Germinal center (tissue), 1 donor: ENCODE measurements around the gene SLC35F4.

ENCODE experiments used
- DNase-seq: peaks from one replicate; pipeline ENCODE4 v3.0.0; 2012; ENCODE audit warnings: mixed read lengths, low spot score

Gene SLC35F4

DNA sequence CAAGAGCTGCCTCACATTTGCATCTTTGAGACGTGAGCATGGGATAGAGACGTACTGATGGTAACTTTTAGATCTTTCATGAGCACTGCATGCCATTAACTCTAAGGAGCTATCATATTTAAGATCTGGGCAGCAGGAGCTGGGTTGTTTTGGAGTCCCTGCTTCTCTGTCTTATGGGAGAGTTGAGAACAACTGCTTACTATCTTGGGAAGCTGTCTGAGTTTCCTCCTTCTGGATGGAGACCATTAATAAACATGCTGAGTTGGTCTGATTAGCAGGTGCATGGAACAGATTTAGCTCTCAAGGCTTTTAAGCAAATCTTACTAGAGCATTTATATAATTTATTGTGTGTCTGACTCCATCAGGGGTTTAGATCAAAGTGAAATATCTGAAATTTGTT lies 252.9 kb downstream of the SLC35F4 start:
- no peak for DNase-seq

DNA sequence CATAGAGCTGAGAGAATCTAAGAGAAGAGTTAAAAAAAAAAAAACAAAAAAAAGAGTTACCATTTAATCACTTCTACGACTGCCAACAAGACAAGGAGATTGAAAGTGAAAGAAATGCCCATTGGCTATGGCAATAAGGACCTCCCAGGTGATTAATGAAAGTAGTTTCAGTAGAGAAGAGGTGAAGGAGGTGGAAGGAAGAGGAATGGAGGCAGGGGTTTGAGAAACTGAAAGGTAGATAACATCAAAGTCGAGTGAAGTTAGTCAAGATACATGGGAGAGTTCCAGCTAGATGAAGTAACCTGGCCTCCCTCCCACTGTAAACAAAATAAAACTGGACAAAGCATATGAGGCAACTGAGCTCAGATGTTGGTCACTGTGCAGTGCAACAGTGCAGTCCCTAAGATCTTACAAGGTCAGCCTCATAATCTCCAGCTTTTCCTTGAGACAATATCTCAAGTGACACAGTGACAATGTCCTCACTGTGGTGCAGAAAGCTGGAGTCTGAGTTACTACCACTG lies 254.3 kb downstream of the SLC35F4 start:
- DNase-seq: no peak

DNA sequence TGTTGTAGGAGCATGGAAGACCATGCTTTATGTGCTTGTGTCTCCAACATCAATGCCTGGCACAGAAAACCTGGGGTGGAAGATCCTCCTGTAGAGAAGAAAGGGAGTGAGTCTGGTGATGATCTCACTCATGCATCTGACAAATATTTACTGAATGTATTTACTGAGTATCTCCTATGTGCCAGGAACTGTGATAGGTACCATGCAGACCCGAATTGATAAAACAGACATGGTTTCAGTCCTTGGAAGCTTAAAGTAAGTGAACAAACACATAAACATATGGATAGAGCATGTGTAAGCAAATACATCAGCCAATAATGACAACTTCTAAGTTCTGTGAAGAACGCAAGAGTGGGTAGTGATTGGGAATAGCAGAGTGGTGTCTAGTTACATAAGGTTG lies 255.3 kb downstream of the SLC35F4 start:
- DNase-seq: no peak

DNA sequence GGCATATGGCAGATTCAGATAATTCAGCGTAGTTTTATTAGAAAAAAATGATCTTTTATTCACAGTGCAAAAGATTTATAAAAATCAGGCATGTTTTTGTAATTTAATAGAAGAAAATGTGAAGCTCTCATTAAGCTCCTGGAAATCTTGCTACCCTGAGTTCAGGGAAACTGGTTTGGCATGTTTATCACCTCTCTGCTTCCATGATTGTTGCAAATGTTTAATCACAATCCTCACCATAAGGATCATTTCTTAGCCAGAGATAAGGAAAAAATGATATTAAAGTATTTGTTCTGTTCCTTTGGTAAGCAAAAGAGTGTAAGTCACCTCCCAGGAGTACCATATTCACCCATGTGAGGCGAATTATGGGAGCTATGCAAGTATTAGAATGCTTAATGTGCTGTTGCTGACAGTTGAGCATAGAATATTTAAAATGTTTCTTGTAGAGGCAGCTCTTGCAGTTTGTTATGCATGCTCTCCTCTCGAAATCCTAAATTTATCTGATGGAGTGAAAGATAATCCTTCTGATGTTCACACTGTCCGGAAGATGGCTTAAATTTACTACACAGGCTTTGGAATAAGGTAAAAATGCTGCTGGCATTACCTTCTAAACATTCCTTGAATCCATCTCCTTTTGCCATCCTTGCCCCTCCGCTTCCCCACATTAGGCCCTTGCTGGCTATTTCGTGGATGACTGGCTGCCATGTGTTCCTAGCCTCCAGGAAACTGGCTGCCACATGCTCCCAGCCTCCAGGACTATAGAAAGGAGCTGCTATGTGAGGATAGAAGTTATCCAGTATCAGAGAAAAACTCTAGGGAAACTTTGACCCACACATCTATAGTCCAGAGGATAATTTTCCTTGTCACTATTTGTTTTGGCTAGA lies 256.5 kb downstream of the SLC35F4 start:
- no peak for DNase-seq

DNA sequence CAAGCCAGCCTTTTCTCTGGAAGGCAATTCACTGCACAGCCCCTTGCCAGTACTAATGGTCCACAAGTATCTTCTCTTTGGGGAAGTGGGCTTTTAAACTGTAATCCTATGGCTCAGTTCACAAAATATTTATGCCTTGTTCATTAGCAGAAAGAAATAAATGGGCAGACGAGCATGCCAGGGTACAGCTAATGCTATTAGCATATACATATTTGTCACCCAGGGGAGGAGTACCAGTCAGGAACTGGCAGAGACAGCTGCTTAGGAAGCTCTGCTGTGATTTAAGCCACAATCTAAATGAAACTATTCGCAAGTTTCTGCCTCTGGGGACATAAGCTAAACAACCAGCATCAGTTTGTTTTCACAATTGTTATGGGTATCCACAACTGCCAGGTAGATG lies 258.8 kb downstream of the SLC35F4 start:
- DNase-seq: no peak

DNA sequence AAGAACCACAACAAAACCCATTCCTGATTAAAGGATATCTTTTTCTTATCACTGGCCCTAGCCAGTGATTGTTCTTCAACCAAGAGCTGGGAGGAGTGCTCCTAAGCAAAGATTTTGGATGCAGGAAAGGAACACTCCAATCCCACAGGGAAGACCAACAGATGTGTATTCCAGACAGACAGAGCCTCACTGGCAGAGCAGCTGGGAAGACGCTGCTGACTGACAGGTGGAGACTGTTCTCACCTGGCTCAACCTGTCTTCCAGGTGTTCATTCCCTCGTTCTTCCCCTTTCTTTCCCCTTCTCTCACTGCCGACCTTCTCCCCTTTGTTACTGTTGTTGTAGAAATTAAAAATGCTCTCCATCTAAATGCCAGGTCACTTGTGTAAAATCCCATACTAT lies 282.5 kb downstream of the SLC35F4 start:
- no peak for DNase-seq

DNA sequence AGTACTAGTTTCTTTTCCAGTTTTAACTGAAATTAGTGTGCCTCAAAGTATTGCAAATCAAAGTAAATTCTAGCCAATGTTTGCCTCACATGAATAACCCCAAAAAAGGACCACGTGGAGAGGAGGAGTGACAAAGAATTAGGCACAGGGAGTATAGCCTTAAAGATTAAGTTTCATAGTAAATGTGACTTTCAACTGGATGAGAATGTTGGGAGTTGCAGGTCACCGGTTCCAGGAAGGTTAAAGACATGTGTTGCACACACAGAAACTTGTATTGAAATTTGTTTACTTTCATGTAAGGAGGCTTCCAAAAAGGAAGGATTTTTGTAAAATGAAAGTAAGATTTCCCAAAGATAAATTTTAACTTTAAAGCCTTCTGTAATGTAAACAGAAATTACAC lies 283.1 kb downstream of the SLC35F4 start:
- no peak for DNase-seq

DNA sequence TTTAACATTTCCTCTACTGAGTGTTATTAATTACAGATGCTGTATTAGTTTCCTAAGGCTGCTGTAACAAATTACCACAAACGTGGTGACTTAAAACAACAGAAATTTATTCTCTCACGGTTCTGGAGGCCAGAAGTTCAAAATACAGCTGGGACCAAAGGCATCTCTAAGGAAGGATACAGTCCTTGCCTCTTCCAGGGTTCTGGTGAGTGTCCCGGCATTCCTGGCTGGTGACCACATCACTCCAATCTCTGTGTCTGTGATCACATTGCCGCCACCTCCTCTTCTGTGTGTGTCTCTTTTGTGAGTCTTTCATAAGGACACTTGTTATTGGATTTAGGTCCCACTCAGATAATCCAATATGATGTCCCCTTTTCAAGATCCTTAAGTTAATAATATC lies 287.1 kb downstream of the SLC35F4 start:
- DNase-seq: no peak

DNA sequence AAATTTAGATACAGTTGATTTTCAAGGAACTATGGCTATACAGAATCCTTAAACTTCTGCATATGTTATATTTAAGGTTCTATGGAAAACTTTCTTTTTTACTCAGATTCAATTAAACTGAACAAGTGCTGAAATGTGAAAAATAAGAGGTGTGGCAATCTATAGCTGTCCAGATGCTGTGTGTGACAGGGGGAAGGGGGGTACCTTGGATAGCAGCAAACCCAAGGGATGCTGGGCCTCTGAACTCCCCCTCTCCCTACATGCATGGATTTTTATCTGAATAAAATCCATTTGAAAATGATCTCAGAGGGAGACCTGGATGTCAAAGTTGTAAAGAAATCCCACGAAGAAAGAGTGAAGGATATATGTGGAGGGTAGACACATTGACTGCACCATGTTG lies 289.4 kb downstream of the SLC35F4 start:
- no peak for DNase-seq

DNA sequence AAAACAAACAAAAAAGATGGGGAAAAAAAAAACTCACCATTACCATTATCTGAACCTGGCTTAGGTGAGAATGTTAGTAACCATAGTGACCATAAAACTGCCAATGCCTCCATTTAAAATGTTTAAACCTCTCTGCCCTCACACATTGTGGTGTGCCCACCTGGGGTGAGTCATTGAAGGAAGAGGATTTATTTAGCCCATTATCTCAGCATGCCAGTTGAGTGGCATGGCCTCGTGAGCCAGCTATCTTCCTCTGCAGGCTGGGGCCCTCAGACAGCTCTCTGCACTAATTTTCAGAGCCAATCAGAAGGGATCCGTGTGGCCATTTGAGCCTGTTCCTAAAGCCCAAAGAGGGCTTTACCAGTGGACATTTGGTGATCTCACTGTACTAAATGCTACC lies 290.4 kb downstream of the SLC35F4 start:
- no peak for DNase-seq

DNA sequence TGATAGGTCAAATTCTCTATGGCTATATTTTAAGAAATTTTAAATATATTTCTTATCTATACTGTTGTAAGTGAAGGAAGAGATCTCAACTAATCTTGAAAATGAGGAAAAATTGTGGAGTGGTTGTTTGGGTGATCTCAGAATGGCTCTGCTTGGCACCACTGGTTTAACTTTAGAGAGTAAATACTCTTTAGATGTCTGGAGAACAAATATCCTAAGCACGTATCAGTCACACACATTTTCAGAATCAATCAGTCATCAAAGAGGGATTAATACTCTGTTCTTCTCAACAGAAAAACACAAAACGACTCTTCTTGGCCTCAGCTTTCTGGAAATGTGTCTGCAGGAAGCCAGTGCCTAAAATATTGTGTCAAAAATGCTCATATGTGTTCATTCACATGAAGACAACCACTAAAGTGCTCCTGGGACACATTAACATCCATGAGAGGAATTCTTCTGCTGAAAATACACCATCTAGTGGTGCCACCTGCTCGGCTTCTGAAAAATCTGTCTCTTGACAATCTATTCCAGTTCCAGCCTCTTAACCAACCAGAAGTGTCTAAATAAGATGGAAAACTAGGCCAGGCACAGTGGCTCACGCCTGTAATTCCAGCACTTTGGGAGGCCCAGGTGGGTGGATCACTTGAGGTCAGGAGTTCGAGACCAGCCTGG lies 291.1 kb downstream of the SLC35F4 start:
- no peak for DNase-seq

DNA sequence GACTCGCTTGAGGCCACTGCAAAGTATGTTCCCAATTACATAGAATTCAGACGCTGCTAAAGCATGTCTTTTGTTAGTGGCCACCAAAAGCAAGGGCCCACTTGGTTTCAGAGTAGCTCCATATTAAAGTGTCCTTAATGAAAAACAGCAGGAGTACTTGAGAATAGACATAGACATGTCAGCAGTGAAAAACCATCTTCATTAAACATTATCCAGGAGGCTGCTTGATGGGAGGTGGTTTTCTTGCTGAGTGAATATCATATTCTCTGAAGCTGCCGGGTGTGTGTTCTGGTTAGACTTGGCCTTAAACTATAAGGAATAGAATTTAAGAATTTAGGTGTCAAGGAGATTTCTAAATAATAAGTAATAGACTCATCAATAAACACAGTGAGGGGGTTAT lies 292.7 kb downstream of the SLC35F4 start:
- DNase-seq: no peak

DNA sequence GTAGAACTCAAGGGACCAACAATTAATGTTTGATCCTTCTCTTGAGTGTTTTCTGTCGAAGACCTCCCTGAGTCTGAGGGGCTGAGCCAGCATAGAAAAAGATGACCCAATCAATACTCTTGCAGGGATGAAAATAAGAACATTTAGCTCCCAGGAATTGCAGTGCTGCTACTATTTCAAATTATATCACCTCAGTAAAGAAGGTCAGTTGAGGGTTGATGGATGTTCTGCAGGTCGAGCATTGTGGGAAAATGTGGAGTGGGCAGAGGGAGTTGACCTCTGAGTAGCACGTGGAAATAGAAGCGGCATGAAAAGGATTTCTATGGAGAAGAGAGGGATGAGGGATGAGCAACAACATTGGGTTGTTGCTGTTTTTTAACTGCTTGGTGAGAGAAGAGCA lies 297.3 kb downstream of the SLC35F4 start:
- DNase-seq: no peak

DNA sequence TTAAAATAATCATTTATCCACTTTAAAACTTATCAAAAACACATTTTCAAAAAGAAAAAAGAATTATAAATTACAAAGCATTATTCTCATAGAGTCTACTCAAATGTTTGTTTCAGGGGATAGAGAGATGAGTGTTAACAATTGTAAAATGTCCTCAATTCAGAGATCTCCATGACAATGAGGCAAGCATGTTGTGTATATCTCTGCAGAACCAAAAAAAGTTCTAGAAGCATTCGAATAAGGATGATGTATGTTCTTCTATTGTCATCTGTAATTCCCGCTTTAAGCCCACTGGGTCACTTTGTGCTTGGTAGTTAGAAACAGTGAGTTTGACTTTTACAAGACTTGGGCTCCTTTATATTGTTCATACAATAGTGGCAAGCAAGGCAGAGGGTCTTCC lies 298.7 kb downstream of the SLC35F4 start:
- DNase-seq: no peak

DNA sequence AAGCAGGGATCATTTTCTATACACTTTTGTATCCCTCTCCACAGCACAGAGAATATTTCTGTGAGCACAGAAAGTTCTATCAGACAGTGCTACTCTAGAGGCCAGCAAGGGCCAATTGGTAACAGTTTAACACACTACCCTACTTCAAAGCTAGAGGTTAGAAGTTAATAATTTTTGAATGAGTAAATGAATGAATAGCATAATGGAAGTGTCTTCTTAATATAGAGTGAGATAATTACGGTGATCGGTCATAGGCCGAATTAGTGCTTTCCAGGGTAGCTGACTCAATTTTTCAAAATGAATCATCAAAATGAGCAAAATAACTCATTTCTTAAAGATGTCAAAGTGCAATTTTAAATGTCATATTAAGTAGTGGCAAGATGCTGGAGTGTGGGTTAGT lies 305.2 kb downstream of the SLC35F4 start:
- no peak for DNase-seq

DNA sequence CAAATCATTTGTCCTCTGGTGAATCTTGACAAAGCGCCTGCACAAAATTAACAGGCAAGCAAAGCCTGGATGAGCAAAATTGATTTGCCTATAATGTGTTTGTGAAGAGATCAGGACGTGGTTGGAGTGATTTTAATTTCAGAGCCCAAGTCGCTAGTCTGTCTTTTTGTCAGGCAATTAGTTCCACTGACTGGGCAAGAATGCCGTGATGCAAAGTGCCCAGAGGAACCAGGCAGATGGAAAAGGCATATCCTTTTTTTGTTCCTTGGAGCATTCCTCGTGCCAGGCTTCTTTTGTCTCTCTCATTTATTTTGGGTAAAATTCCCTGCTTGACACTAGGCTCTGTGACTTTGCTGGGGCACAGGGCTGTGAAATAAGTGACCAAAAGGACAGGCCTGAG lies 306.3 kb downstream of the SLC35F4 start:
- no peak for DNase-seq

DNA sequence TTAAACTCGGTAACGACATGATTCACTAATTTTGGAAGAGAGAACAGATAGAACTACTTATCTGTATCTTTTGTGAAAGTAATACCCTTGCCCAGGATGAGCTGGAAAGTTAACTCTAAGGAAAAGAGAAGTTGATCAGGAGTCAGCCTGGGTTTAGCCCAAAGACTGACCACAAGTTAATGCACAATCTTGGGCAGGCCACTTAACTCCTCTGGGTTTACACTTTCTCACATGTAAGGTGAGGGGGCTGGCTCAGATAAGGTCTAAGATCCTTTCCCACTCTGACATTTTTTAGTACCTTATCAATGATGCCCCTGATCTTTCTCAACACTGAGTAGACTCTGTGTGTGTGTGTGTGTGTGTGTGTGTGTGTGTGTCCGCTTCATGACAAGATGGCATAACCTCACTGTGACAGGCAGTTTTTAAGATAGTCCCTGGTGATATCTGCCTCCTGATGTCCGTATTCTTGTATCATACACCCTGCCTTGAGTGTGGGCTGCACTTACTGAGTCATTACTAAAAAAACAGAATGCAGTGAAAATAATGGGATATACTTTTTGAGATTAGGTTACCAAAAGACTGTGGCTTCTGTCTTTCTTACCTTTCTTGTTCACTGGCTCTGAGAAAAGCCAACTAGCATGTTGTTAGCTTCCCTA lies 316.0 kb downstream of the SLC35F4 start:
- DNase-seq: no peak

DNA sequence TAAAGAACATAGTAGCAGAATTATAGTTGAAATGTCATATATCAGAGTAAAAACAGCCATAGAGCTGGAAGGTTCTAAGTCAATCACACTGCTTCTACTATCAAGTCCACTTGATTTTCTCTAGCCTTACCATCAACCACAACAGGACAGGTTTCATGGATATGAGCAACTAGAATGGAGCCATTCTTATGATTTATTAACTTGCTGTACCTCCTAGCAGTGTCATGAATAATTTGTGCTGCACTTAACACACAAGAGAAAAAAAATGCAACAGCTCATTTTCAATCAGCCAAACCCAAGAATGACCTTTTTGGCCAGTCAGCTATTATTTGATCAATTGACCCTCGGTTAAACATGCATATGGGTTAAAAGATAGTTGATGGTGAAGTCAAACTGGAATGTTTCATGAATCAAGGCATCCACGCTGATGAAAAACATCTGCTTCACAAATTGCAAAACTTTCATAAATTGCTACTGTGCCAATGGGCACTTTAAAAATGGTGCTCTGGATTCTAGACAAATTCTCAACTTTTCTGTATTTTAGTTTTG lies 316.8 kb downstream of the SLC35F4 start:
- DNase-seq: no peak

DNA sequence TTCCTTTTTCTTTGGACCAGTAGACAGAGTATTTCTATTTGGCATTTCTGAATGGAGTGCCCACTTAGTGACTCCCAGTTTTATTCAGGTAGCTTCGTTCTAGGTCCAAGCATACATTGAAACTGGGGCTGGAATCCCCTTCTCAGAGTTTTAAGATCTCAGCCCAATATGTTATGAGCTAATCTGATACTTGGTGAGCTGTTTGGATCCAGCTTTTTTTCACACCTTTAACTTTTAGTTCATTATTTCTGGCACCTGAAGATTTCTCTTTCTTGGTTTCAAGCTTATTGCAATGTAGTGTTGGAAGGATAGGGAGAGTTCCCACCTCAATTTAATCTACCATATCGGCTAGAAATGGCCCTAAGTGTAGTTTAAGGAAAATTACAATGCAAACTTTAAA lies 318.8 kb downstream of the SLC35F4 start:
- DNase-seq: no peak

DNA sequence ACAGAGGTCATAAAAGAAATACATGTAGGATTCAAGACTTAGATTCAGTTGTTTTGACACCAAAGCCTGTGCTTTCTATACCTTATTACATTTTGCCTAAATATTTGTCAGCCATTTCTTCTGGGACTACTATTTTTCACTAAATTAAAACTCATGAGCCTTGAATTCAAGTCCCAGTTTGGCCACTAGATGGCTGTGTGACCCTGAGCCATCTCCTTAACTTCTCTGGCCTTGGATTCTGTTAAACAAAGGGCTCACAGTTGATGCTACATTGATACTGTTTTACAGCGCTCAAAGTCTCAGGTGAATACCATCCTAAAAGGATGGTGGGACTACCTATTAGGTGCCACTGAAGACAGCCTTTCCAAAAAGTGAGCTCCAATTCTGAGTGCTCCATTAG lies 332.7 kb downstream of the SLC35F4 start:
- DNase-seq: peak; percentile 4

DNA sequence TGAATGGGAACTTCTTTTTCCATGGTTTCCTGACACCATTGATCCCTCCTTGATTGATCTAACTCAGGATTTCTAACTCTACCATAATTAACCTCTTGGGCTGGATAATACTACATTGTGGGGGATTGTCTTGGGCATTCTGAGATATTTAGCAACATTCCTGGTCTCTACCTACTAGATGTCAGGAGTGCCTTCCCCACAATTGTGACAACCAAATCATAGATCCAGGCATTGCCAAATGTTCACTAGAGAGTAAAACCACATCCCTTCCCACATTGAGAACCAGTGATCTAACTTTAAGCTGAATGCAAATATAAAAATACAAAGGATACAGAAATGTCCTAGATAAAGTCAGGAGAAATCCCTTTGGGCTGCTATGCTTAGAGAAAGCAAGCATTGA lies 335.3 kb downstream of the SLC35F4 start:
- DNase-seq: no peak

DNA sequence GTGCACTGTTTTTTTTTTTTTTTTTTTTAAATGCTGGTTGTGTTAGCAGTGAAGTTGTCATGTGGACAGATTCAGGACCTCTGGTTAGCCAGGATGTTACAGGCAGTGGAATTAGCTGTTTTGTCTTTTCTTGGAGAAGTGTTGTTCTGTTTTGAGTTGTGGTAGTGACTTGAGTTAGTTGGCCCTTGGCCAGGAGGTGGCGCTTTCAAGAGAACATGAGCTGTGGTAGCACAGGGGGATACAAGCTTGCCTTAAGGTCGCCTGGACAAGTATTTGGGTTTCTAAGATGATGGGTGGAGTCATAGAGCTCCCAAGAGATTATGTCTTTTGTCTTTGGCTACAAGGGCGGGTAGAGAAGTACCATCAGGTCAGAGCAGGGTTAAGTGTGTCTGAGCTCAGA lies 338.9 kb downstream of the SLC35F4 start:
- DNase-seq: no peak

DNA sequence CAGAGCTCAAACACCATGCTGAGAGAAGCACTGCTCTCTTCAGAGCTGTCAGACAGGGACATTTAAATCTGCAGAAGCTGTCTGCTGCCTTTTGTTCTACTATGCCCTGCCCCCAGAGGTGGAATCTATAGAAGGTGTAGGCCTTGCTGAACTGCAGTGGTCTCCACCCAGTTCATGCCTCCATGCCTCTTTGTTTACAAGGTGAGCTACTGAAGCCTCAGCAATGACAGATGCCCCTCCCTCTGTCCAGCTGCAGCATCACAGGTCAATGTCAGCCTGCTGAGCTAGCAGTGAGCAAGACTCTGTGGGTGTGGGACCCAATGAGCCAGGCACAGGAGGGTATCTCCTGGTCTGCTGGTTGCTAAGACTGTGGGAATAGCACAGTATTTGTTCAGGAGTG lies 346.8 kb downstream of the SLC35F4 start:
- no peak for DNase-seq
